ENCODE measurements around the gene EPHA4. TPM values are rescaled to one million over a fixed set of nuclear protein-coding genes. Genes with fewer than 3 reads are reported as not detected.

Gene EPHA4
- total and polyA plus RNA-seq, 2 donors (not counting 1 experiment from before 2014, with no cell fraction given) = 9.6 to 21.0 TPM

GRCh38 chr2:221559991-221560390, 12.1 kb downstream of the EPHA4 start:
- no peak overlapping the region for H3K4me3 ChIP-seq (replicated peaks in 1 of 4; ENCODE audit: control extremely low read depth in 1 of 4, insufficient read depth in 1 of 4, low read depth in 3 of 4, low read length in 4 of 4)
- no peak overlapping the region for H3K9ac ChIP-seq (ENCODE audit: insufficient read depth, low read length)
- DNase-seq (ENCODE audit: low read depth in 2 of 2) = no peak
- H2AFZ ChIP-seq (ENCODE audit: low read length) = no peak overlapping the region
- H3K4me2 ChIP-seq (ENCODE audit: extremely low read depth, insufficient read depth, low read length) = no peak overlapping the region
- H3K4me1 ChIP-seq (ENCODE audit: control insufficient read depth, extremely low read depth, insufficient read depth, low read length) = no peaks in the 10 kb centered on the region
- no peak for TF ChIP-seq EZH2 (IDR thresholded peaks at IDR 0.05; ENCODE audit: low read length, missing control alignments)
- no peak for TF ChIP-seq CTCF (conservative IDR thresholded peaks at IDR 0.05 in 1 of 2, IDR thresholded peaks at IDR 0.05 in 1 of 2; ENCODE audit: low read depth in 1 of 2, low read length in 2 of 2)
- no peaks in the 10 kb centered on the region for H4K20me1 ChIP-seq (ENCODE audit: control insufficient read depth, extremely low read depth, insufficient read depth, low read length)
- no peaks in the 10 kb centered on the region for H3K27me3 ChIP-seq (ENCODE audit: control insufficient read depth, insufficient read depth, low read length)
- H3K27ac ChIP-seq (ENCODE audit: insufficient read depth, low read length) = no peak overlapping the region
- no peaks in the 10 kb centered on the region for H3K9me3 ChIP-seq (ENCODE audit: control insufficient read depth, insufficient read depth, low read depth, low read length)
- H3K36me3 ChIP-seq (ENCODE audit: control insufficient read depth, insufficient read depth, low read length) = no peaks in the 10 kb centered on the region
- H3K79me2 ChIP-seq (ENCODE audit: control insufficient read depth, insufficient read depth, low read length) = no peaks in the 10 kb centered on the region

- DNase-seq (ENCODE audit: low read depth in 2 of 2) = no peak
- Histone ChIP-seq H3K79me2 (ENCODE audit: control insufficient read depth, insufficient read depth, low read length) (no peaks in the 10 kb centered on the region), H3K9ac (ENCODE audit: insufficient read depth, low read length) (no peak overlapping the region), H3K36me3 (ENCODE audit: control insufficient read depth, insufficient read depth, low read length) (no peaks in the 10 kb centered on the region), H3K4me2 (ENCODE audit: extremely low read depth, insufficient read depth, low read length) (no peak overlapping the region), H3K9me3 (ENCODE audit: control insufficient read depth, insufficient read depth, low read depth, low read length) (no peaks in the 10 kb centered on the region), H4K20me1 (ENCODE audit: control insufficient read depth, extremely low read depth, insufficient read depth, low read length) (no peaks in the 10 kb centered on the region), H3K27ac (ENCODE audit: insufficient read depth, low read length) (no peak overlapping the region), H3K27me3 (ENCODE audit: control insufficient read depth, insufficient read depth, low read length) (no peaks in the 10 kb centered on the region), H3K4me1 (ENCODE audit: control insufficient read depth, extremely low read depth, insufficient read depth, low read length) (no peaks in the 10 kb centered on the region), H2AFZ (ENCODE audit: low read length) (no peak overlapping the region), H3K4me3 (replicated peaks in 1 of 4; ENCODE audit: control extremely low read depth in 1 of 4, insufficient read depth in 1 of 4, low read depth in 3 of 4, low read length in 4 of 4) (no peak overlapping the region)
- TF ChIP-seq EZH2 (IDR thresholded peaks at IDR 0.05; ENCODE audit: low read length, missing control alignments) = no peak
- TF ChIP-seq CTCF (conservative IDR thresholded peaks at IDR 0.05 in 1 of 2, IDR thresholded peaks at IDR 0.05 in 1 of 2; ENCODE audit: low read depth in 1 of 2, low read length in 2 of 2) = no peak
Measured at GRCh38 chr2:221558107-221558506, 14.0 kb downstream of the EPHA4 start.

GRCh38 chr2:221555494-221555846, 16.6 kb downstream of the EPHA4 start:
- TF ChIP-seq CTCF (conservative IDR thresholded peaks at IDR 0.05 in 1 of 2, IDR thresholded peaks at IDR 0.05 in 1 of 2; ENCODE audit: low read depth in 1 of 2, low read length in 2 of 2) (no peak), EZH2 (IDR thresholded peaks at IDR 0.05; ENCODE audit: low read length, missing control alignments) (no peak)
- no peak overlapping the region for H3K27ac ChIP-seq (ENCODE audit: insufficient read depth, low read length)
- no peak for DNase-seq (ENCODE audit: low read depth in 2 of 2)
- H3K79me2 ChIP-seq (ENCODE audit: control insufficient read depth, insufficient read depth, low read length) = no peaks in the 10 kb centered on the region
- H3K36me3 ChIP-seq (ENCODE audit: control insufficient read depth, insufficient read depth, low read length) = no peaks in the 10 kb centered on the region
- H2AFZ ChIP-seq (ENCODE audit: low read length) = no peak overlapping the region
- H3K27me3 ChIP-seq (ENCODE audit: control insufficient read depth, insufficient read depth, low read length) = no peaks in the 10 kb centered on the region
- no peak overlapping the region for H3K9ac ChIP-seq (ENCODE audit: insufficient read depth, low read length)
- no peak overlapping the region for H3K4me3 ChIP-seq (replicated peaks in 1 of 4; ENCODE audit: control extremely low read depth in 1 of 4, insufficient read depth in 1 of 4, low read depth in 3 of 4, low read length in 4 of 4)
- no peaks in the 10 kb centered on the region for H4K20me1 ChIP-seq (ENCODE audit: control insufficient read depth, extremely low read depth, insufficient read depth, low read length)
- H3K4me1 ChIP-seq (ENCODE audit: control insufficient read depth, extremely low read depth, insufficient read depth, low read length) = no peaks in the 10 kb centered on the region
- no peaks in the 10 kb centered on the region for H3K9me3 ChIP-seq (ENCODE audit: control insufficient read depth, insufficient read depth, low read depth, low read length)
- no peak overlapping the region for H3K4me2 ChIP-seq (ENCODE audit: extremely low read depth, insufficient read depth, low read length)

All from fibroblast of lung (primary cell).